Prostate gland (tissue), 2 donors: ENCODE measurements around the gene TAF3.

Experiments
- POLR2A ChIP-seq: fragments of 450-650 bp; IDR thresholded peaks from one replicate; pipeline ENCODE4 v1.6.1; 2016; ENCODE audit warnings: antibody characterized with exemption, mild to moderate bottlenecking
- TF ChIP-seq, protein P1 (sequence below), 4 experiments: fragments of 200-600 bp in 2 of 4; fragments of 450-650 bp in 2 of 4; sonication (generic) in 2 of 4; IDR thresholded peaks; 1 replicate in 3 of 4; 2 replicates in 1 of 4; pipeline ENCODE4 v1.5.1; 2016 to 2019; ENCODE audit warnings: antibody characterized with exemption in 4 of 4, mild to moderate bottlenecking in 2 of 4, moderate library complexity in 2 of 4

GRCh38 chr10:8017277-8017676 lies 199.0 kb downstream of the TAF3 start:
- TF ChIP-seq, protein P1, sequence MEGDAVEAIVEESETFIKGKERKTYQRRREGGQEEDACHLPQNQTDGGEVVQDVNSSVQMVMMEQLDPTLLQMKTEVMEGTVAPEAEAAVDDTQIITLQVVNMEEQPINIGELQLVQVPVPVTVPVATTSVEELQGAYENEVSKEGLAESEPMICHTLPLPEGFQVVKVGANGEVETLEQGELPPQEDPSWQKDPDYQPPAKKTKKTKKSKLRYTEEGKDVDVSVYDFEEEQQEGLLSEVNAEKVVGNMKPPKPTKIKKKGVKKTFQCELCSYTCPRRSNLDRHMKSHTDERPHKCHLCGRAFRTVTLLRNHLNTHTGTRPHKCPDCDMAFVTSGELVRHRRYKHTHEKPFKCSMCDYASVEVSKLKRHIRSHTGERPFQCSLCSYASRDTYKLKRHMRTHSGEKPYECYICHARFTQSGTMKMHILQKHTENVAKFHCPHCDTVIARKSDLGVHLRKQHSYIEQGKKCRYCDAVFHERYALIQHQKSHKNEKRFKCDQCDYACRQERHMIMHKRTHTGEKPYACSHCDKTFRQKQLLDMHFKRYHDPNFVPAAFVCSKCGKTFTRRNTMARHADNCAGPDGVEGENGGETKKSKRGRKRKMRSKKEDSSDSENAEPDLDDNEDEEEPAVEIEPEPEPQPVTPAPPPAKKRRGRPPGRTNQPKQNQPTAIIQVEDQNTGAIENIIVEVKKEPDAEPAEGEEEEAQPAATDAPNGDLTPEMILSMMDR (IDR thresholded peaks at IDR 0.05) = no peak
- no peak for TF ChIP-seq POLR2A
